GM13977 (cell line): Measurements from ENCODE around the gene LTBP1.
"Not testable (repeated sequence)": the region's sequence is repeated elsewhere in the genome, so short reads cannot be mapped to it uniquely, and the experiment has no call there.

ENCODE experiments used
- DNase-seq: peaks from one replicate; pipeline ENCODE4 v3.0.0; 2012; ENCODE audit warnings: low spot score
- in situ Hi-C: fragments of 300-500 bp; cut with MboI; formaldehyde crosslinking; loops from one replicate; pipeline ENCODE4 v1.12.0; 2022; ENCODE audit warnings: low sequenced_read_pairs, low pct_unique_long_range_greater_than_20kb, mixed read lengths, inconsistent platforms; ENCODE audit not compliant: unreplicated experiment
- TF ChIP-seq, protein P1 (sequence below): IDR thresholded peaks from 2 replicates; pipeline ENCODE4 v1.5.1; 2012; ENCODE audit warnings: mild to moderate bottlenecking, control low read depth; ENCODE audit not compliant: insufficient read depth; ENCODE audit errors: extremely low read depth, missing control alignments

Gene LTBP1

DNA sequence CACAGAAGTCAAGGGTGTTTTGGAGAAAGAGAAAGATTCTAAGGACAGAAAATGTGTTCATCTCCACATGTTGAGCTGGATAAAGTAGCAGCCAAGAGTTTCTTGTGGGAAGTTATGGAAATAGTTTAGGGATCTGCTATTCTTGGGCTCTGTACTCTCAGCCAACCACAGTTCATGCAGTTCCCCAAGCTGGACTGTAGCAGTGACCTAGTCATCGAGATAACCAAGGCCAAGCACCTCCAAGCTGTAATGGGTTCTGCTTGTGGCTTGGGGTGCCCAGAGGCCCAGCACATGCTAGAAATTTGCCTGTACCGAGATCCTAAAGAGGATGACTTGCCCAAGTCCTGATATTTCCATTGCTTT is 437.8 kb downstream of the LTBP1 start:
- DNase-seq: no peak
- TF ChIP-seq, protein P1, sequence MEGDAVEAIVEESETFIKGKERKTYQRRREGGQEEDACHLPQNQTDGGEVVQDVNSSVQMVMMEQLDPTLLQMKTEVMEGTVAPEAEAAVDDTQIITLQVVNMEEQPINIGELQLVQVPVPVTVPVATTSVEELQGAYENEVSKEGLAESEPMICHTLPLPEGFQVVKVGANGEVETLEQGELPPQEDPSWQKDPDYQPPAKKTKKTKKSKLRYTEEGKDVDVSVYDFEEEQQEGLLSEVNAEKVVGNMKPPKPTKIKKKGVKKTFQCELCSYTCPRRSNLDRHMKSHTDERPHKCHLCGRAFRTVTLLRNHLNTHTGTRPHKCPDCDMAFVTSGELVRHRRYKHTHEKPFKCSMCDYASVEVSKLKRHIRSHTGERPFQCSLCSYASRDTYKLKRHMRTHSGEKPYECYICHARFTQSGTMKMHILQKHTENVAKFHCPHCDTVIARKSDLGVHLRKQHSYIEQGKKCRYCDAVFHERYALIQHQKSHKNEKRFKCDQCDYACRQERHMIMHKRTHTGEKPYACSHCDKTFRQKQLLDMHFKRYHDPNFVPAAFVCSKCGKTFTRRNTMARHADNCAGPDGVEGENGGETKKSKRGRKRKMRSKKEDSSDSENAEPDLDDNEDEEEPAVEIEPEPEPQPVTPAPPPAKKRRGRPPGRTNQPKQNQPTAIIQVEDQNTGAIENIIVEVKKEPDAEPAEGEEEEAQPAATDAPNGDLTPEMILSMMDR: no peak
- in situ Hi-C loops: loop anchor here (25.0 kb wide), 1 partner anchor 822 kb away; no protein-coding TSS in a partner anchor

DNA sequence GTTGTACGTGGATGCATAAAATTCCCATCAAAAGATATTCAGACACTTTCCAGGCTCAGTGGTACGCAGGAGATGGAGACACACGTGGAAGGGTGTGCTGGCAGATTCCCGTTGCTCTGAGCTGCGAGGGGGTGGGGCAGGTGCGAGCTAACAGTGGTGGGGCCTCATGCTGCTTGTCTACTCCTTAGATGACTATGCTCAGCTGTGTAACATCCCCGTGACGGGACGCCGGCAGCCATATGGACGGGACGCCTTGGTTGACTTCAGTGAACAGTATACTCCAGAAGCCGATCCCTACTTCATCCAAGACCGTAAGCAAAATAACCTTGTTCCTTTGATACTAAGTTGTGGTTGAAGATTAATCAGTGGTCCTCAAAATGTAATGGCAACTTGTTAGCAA is 442.2 kb downstream of the LTBP1 start:
- in situ Hi-C loops: loop anchor here (25.0 kb wide), 1 partner anchor 827 kb away; no protein-coding TSS in a partner anchor
- TF ChIP-seq, protein P1: no peak
- DNase-seq: no peak

DNA sequence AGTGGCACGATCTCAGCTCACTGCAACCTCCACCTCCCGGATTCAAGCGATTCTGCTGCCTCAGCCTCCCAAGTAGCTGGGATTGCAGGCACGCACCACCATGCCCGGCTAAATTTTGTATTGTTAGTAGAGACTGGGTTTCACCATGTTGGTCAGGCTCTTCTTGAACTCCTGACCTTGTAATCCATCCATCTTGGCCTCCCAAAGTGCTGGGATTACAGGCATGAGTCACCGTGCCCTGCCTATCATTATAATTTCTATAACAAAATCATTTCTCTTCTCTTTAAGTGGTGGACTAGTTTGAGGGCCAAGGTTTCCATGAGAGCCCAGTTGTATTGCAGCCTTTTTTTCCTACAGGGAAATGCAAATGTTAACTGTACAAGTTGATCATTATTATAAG is 442.9 kb downstream of the LTBP1 start:
- in situ Hi-C loops: loop anchor here (25.0 kb wide), 1 partner anchor 827 kb away; no protein-coding TSS in a partner anchor
- DNase-seq: not testable (repeated sequence)

DNA sequence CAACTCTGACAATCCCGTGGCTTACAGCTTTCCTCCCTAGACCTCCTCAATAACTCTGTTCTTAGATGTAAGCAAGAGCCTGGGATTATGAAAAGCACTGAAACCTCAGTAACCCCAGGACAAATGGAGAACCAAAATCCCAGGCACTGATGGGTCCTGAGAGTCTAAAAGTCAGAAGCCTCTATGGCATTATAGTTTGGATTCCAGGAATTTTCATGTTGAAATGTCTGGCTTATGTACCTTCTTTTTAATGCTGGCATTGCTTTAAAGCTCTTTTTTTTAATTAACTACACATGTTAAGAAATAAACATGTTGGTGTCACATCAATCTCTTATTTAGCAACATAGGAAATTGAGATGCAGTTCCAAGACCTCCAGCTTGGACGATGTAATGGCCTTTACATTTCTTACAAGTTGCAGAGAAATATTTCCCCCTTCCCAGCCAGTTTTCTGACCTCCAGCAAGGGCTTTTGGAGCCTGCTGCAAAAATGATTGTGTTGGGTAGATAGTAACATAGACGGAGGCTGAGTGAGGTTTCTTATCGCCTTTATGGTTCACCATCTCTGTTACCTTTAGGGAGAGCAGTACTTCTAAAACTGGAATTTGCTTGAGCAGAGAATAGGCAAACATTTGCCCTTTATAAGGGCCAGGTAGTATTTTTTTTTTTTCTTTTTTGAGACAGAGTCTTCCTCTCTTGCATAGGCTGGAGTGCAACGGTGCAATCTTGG is 444.9 kb downstream of the LTBP1 start:
- no peak for DNase-seq
- TF ChIP-seq, protein P1: no peak
- in situ Hi-C loops: loop anchor here (25.0 kb wide), 1 partner anchor 829 kb away; no protein-coding TSS in a partner anchor

DNA sequence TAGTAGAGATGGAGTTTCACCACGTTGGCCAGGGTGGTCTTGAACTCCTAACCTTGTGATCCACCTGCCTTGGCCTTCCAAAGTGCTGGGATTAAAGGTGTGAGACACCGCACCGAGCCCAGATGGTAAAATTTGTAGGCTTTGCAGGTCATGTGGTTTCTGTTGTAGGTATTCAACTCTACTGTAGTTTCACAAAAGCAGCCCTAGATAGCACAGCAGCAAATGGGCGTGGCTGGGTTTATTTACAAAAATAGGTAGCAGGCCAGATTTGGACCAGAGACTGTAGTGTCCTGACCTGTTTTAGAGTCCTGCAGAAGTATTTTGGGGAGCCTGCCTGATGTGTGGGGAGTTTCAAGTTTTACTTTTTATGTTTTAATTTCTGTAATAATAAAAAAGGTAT is 445.6 kb downstream of the LTBP1 start:
- in situ Hi-C loops: loop anchor here (25.0 kb wide), 1 partner anchor 830 kb away; no protein-coding TSS in a partner anchor
- TF ChIP-seq, protein P1: no peak
- DNase-seq: no peak

DNA sequence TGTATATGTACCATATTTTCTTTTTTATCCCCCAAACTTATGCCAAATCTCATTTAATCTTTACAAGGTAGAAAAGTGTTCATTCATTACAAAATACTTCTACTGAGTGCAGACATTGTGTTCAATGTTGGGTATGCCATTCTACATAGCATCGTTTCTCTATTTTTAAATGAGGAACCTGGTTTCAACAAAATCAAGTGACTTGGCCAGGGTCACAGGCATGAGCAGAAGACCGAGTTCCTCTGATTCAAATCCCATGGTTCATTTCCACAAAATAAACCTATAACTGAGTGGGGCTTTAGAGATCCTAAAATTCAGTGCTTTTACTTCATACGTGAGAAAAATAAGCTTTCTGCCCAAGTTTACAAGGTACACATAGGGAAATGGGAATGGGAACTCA is 448.3 kb downstream of the LTBP1 start:
- in situ Hi-C loops: loop anchor here (25.0 kb wide), 1 partner anchor 833 kb away; no protein-coding TSS in a partner anchor
- TF ChIP-seq, protein P1: no peak
- no peak for DNase-seq

DNA sequence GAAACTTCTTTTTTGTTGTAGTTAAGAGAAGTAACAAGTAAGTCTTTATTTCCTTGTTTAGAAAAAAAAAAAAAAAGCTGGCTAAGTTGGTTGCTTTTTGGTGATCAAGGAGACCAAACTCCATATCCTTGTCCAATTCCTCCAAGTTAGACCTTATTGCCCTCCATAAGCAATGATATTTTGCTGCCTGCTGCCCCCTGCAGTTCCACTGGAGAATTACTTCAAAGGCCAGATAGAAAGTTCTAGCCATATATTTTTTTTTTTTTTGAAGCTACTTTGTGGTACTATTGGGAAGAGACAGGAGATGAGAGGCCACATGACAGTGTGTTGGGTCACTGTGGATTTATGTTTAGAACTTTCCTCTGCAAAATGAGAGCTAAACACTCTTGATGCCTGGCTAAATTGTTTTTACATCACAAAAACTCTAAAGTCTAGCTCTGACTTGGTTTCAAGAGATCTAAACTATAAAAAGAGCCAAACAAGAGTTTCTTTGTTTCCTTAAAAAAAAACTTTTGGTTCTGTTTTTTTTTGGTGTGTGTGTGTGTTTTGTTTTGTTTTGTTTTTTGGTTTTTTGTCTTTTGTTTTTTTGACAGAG is 449.0 kb downstream of the LTBP1 start:
- TF ChIP-seq, protein P1: peak; percentile 62
- peak; percentile 37 for DNase-seq
- in situ Hi-C loops: loop anchor here (25.0 kb wide), 1 partner anchor 833 kb away; no protein-coding TSS in a partner anchor
